Upper lobe of right lung (tissue), 1 donor: ENCODE data around the gene SCRT2. TPM values are rescaled to one million over a fixed set of nuclear protein-coding genes. Genes with fewer than 3 reads are reported as not detected.

Experiments used
- ATAC-seq: fragments of 200-7000 bp; cut with Tn5 transposase; one replicate; pipeline ENCODE4 v1.9.1; 2020; ENCODE audit warnings: mild to moderate bottlenecking, moderate library complexity
- DNase-seq: peaks from one replicate; pipeline ENCODE4 v3.0.0-alpha.2; 2020
- H3K27ac ChIP-seq: fragments of 200-600 bp; one replicate; pipeline ENCODE4 v1.8.0; 2022
- H3K27me3 ChIP-seq: fragments of 200-600 bp; one replicate; pipeline ENCODE4 v1.8.0; 2022; ENCODE audit warnings: mild to moderate bottlenecking
- H3K36me3 ChIP-seq: fragments of 200-600 bp; one replicate; pipeline ENCODE4 v1.8.0; 2022
- H3K4me1 ChIP-seq: fragments of 200-600 bp; one replicate; pipeline ENCODE4 v1.8.0; 2022
- H3K4me3 ChIP-seq: fragments of 200-600 bp; one replicate; pipeline ENCODE4 v1.8.0; 2022; ENCODE audit warnings: mild to moderate bottlenecking
- H3K9me3 ChIP-seq: fragments of 200-600 bp; one replicate; pipeline ENCODE4 v1.8.0; 2022
- CTCF ChIP-seq: fragments of 200-600 bp; IDR thresholded peaks from one replicate; pipeline ENCODE4 v1.8.0; 2022; ENCODE audit warnings: antibody characterized with exemption
- intact Hi-C: fragments of 100-400 bp; cut with DNase I; formaldehyde crosslinking; loops from one replicate; pipeline ENCODE4 v1.11.0; 2022
- total RNA-seq: library from RNA; stranded (reverse); fragmentation: NEBNext Ultra II Directional; extraction: Animal tissue kit (Norgen Biotek cat#: 25700); gene quantifications from one replicate; pipeline ENCODE4 v1.2.1, GENCODE V29; 2021
- donor health status: DM: no; HTN: yes; CAD: no; lungs with severe emphysema.

The SCRT2 gene
- total RNA-seq, 1 donor from 2014 or later = not detected

DNA sequence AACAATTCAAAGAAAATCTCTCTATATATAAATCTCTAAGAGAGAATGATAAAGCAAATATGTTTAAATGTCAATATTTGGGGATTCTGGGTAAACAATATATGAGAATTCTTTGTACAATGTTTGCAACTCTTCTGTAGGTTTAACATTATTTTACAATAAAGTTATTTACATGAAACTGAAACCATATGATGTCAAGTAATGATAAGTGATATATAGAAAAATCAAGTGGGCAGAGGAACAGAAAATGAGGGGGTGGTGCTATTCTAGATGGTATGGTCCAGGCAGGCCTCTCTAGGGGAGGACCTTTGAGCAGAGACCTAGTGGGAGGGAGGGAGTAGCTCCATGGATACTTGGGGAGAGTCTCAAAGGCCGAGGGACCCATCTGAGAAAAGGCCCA, 16.4 kb upstream of the SCRT2 start:
- DNase-seq (no peak), ATAC-seq (no peak)
- intact Hi-C loops = no loop called here
- no peaks in the 10 kb centered on the region for H3K36me3 ChIP-seq
- H3K27ac ChIP-seq = no peak overlapping the region
- TF ChIP-seq CTCF = no peak
- H3K4me3 ChIP-seq = no peak overlapping the region
- H3K27me3 ChIP-seq = peaks cover 17% of the 10 kb centered on the region
- H3K4me1 ChIP-seq = no peaks in the 10 kb centered on the region
- H3K9me3 ChIP-seq = no peaks in the 10 kb centered on the region

DNA sequence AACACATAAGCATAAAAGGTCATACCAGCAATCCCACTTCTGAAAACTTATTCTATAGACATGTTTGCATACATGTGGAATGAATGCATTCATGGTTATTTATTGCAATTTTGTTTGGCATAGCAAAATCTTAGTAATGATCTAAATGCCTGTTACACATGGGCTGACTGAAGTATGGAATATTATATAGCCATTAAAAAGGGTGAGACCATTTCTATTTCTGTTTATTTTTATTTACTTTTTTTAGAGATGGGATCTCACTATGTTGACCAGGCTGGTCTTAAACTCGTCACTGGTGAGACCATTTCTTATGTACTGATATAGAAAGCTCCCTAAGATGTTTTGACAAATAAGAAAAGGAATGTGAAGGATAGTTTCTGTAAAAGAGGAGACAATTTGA, 14.3 kb upstream of the SCRT2 start:
- intact Hi-C loops = no loop called here
- no peaks in the 10 kb centered on the region for H3K36me3 ChIP-seq
- no peak for DNase-seq

GRCh38 chr20:689348-689747, 13.7 kb upstream of the SCRT2 start:
- Histone ChIP-seq H3K27ac (no peak overlapping the region), H3K27me3 (peaks cover 23% of the 10 kb centered on the region), H3K36me3 (no peaks in the 10 kb centered on the region), H3K9me3 (no peaks in the 10 kb centered on the region), H3K4me1 (no peaks in the 10 kb centered on the region), H3K4me3 (no peak overlapping the region)
- no peak for DNase-seq
- intact Hi-C loops = no loop called here
- peak; percentile 31 for ATAC-seq
- no peak for TF ChIP-seq CTCF

More for the DNA sequence above, 14.3 kb upstream of the SCRT2 start:
- Histone ChIP-seq H3K4me1 (no peaks in the 10 kb centered on the region), H3K27ac (no peak overlapping the region), H3K9me3 (no peaks in the 10 kb centered on the region), H3K4me3 (no peak overlapping the region), H3K27me3 (peaks cover 22% of the 10 kb centered on the region)
- no peak for ATAC-seq
- TF ChIP-seq CTCF = no peak

- no peak for DNase-seq
Measured at GRCh38 chr20:688809-689212, 13.2 kb upstream of the SCRT2 start.

DNA sequence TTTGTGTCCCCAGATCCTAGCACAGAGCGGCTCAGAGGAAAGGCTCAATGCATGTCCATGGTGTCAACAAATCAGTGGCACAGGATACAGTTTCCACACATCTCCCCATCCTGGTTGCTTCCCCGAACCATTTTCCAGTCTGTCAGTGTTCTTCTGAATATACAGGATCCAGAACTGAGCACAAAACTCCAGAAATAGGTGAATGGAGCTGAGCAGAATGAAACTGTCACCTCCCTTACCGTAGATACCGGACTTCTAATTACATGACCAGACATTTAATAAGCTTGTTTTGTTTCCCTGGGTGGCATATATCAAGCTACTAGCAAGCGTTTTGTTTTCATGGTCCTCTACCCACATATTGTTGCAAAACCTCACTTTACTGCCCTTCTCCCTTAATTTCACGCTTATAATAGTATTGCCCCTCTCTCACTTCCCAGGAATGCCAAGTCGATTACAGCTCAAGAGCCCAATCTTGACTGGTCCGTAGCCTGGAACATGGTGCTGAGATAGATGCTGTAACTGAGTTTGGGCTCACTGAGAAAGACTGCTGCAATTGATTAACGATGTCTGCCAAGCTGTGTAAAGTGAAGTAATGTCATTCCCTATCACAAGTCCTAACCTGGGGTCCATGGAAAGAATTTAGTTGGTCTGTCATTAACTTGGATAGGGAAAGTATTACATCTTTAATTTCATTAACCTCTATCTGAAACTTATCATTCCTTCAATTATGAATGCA, 12.0 kb upstream of the SCRT2 start:
- Histone ChIP-seq H3K27ac (no peak overlapping the region), H3K9me3 (no peaks in the 10 kb centered on the region), H3K27me3 (peaks cover 28% of the 10 kb centered on the region), H3K36me3 (no peaks in the 10 kb centered on the region), H3K4me3 (no peak overlapping the region), H3K4me1 (no peaks in the 10 kb centered on the region)
- TF ChIP-seq CTCF = no peak
- DNase-seq = no peak
- intact Hi-C loops = no loop called here
- ATAC-seq = no peak

More at GRCh38 chr20:688809-689212, 13.2 kb upstream of the SCRT2 start:
- no peak for TF ChIP-seq CTCF
- no peak for ATAC-seq
- Histone ChIP-seq H3K4me1 (no peaks in the 10 kb centered on the region), H3K27ac (no peak overlapping the region), H3K27me3 (peaks cover 23% of the 10 kb centered on the region), H3K36me3 (no peaks in the 10 kb centered on the region), H3K4me3 (no peak overlapping the region), H3K9me3 (no peaks in the 10 kb centered on the region)
- intact Hi-C loops = no loop called here
